Measurements from ENCODE around the gene GPC5. TPM values are rescaled to one million over a fixed set of nuclear protein-coding genes. Genes with fewer than 3 reads are reported as not detected.

Gene GPC5
- total and polyA plus RNA-seq, 2 of the 13 experiments (the other 11 are each of a cell fraction or from before 2014, with no cell fraction given), result 0.02 to 0.07 TPM

DNA sequence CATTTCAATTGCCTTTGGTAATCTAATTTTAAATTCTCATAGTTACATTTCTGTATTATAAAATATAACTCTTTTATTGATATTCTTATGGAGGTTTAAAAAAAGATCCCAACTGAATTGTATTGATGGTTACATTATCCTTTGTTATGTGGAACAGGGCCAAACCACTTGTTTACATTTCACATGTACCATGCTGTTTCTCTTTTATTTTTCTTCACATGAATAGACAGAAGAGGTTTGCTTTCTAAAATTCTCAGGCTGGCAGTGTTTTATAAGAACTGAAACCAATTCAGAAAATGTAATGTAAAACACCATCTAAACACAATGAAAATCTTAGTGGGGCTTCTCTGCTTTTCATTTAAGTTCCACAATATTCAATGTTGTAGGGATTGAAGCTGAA, 122.5 kb downstream of the GPC5 start:
- Histone ChIP-seq H3K36me3 (replicated peaks in 1 of 2; ENCODE audit: control insufficient read depth in 1 of 2, insufficient read depth in 2 of 2, low read length in 2 of 2) (no peaks in the 10 kb centered on the region), H3K27me3 (ENCODE audit: control insufficient read depth in 1 of 2, insufficient read depth in 2 of 2, low read length in 2 of 2) (no peaks in the 10 kb centered on the region), H3K27ac (ENCODE audit: extremely low read length, insufficient read depth, low read length) (no peak overlapping the region), H3K4me3 (replicated peaks in 1 of 3; ENCODE audit: insufficient read depth in 1 of 3, low read depth in 2 of 3, low read length in 3 of 3) (no peak overlapping the region), H4K20me1 (ENCODE audit: insufficient read depth, low read length) (no peaks in the 10 kb centered on the region), H2AFZ (ENCODE audit: low read length) (no peak overlapping the region), H3K4me1 (ENCODE audit: insufficient read depth, low read length) (no peaks in the 10 kb centered on the region), H3K79me2 (ENCODE audit: insufficient read depth, low read length) (no peaks in the 10 kb centered on the region), H3K9me3 (ENCODE audit: low read length) (no peaks in the 10 kb centered on the region), H3K9ac (ENCODE audit: insufficient read depth, low read depth, low read length) (no peak overlapping the region), H3K4me2 (ENCODE audit: low read depth, low read length) (no peak overlapping the region)
- BruUV-seq (replicated peaks), result no TSS peak
- no peak for FAIRE-seq
- ChIA-PET POLR2A (no interaction called here), CTCF (ENCODE audit: low intra/inter-chr PET ratio, low total read pairs) (no interaction called here)
- no peak for DNase-seq (ENCODE audit: low spot score)
- no peak for ATAC-seq
- in situ Hi-C loops (cut with HindIII; ENCODE audit: extremely low pct_ligation_motif_present, low pct_unique_long_range_greater_than_20kb) (no loop called here), intact Hi-C loops (cut with micrococcal nuclease; ENCODE audit: unreplicated experiment) (no loop called here)
- no peak for TF ChIP-seq HES4 (CRISPR knock-in tag; IDR thresholded peaks at IDR 0.05; ENCODE audit: borderline replicate concordance)
- no peak for TF ChIP-seq ZNF24 (IDR thresholded peaks at IDR 0.05)
- TF ChIP-seq ZKSCAN8 (CRISPR knock-in tag; IDR thresholded peaks at IDR 0.05; ENCODE audit: borderline replicate concordance), result no peak
- no peak for TF ChIP-seq ZNF7 (CRISPR knock-in tag; IDR thresholded peaks at IDR 0.05)
- TF ChIP-seq GZF1 (CRISPR knock-in tag; IDR thresholded peaks at IDR 0.05), result no peak
- TF ChIP-seq, protein P1, sequence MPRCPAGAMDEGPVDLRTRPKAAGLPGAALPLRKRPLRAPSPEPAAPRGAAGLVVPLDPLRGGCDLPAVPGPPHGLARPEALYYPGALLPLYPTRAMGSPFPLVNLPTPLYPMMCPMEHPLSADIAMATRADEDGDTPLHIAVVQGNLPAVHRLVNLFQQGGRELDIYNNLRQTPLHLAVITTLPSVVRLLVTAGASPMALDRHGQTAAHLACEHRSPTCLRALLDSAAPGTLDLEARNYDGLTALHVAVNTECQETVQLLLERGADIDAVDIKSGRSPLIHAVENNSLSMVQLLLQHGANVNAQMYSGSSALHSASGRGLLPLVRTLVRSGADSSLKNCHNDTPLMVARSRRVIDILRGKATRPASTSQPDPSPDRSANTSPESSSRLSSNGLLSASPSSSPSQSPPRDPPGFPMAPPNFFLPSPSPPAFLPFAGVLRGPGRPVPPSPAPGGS (CRISPR knock-in tag; IDR thresholded peaks at IDR 0.05), result no peak
- no peak for TF ChIP-seq ZNF83 (CRISPR knock-in tag; IDR thresholded peaks at IDR 0.05; ENCODE audit: borderline replicate concordance)
- TF ChIP-seq, protein P2, sequence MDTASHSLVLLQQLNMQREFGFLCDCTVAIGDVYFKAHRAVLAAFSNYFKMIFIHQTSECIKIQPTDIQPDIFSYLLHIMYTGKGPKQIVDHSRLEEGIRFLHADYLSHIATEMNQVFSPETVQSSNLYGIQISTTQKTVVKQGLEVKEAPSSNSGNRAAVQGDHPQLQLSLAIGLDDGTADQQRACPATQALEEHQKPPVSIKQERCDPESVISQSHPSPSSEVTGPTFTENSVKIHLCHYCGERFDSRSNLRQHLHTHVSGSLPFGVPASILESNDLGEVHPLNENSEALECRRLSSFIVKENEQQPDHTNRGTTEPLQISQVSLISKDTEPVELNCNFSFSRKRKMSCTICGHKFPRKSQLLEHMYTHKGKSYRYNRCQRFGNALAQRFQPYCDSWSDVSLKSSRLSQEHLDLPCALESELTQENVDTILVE (CRISPR knock-in tag; IDR thresholded peaks at IDR 0.05), result no peak
- no peak for TF ChIP-seq ZNF251 (CRISPR knock-in tag; IDR thresholded peaks at IDR 0.05)
- TF ChIP-seq ZNF766 (CRISPR knock-in tag; IDR thresholded peaks at IDR 0.05; ENCODE audit: borderline replicate concordance), result no peak
- TF ChIP-seq CC2D1A (CRISPR knock-in tag; IDR thresholded peaks at IDR 0.05), result no peak
- no peak for TF ChIP-seq BHLHE40 (IDR thresholded peaks at IDR 0.05; ENCODE audit: low read length)
- no peak for TF ChIP-seq GATA4 (IDR thresholded peaks at IDR 0.05; ENCODE audit: borderline replicate concordance, low read depth)
- TF ChIP-seq, protein P3, sequence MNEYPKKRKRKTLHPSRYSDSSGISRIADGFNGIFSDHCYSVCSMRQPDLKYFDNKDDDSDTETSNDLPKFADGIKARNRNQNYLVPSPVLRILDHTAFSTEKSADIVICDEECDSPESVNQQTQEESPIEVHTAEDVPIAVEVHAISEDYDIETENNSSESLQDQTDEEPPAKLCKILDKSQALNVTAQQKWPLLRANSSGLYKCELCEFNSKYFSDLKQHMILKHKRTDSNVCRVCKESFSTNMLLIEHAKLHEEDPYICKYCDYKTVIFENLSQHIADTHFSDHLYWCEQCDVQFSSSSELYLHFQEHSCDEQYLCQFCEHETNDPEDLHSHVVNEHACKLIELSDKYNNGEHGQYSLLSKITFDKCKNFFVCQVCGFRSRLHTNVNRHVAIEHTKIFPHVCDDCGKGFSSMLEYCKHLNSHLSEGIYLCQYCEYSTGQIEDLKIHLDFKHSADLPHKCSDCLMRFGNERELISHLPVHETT (CRISPR knock-in tag; conservative IDR thresholded peaks at IDR 0.05), result no peak
- TF ChIP-seq, protein P4, sequence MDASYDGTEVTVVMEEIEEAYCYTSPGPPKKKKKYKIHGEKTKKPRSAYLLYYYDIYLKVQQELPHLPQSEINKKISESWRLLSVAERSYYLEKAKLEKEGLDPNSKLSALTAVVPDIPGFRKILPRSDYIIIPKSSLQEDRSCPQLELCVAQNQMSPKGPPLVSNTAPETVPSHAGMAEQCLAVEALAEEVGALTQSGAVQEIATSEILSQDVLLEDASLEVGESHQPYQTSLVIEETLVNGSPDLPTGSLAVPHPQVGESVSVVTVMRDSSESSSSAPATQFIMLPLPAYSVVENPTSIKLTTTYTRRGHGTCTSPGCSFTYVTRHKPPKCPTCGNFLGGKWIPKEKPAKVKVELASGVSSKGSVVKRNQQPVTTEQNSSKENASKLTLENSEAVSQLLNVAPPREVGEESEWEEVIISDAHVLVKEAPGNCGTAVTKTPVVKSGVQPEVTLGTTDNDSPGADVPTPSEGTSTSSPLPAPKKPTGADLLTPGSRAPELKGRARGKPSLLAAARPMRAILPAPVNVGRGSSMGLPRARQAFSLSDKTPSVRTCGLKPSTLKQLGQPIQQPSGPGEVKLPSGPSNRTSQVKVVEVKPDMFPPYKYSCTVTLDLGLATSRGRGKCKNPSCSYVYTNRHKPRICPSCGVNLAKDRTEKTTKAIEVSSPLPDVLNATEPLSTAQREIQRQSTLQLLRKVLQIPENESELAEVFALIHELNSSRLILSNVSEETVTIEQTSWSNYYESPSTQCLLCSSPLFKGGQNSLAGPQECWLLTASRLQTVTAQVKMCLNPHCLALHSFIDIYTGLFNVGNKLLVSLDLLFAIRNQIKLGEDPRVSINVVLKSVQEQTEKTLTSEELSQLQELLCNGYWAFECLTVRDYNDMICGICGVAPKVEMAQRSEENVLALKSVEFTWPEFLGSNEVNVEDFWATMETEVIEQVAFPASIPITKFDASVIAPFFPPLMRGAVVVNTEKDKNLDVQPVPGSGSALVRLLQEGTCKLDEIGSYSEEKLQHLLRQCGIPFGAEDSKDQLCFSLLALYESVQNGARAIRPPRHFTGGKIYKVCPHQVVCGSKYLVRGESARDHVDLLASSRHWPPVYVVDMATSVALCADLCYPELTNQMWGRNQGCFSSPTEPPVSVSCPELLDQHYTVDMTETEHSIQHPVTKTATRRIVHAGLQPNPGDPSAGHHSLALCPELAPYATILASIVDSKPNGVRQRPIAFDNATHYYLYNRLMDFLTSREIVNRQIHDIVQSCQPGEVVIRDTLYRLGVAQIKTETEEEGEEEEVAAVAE (CRISPR knock-in tag; IDR thresholded peaks at IDR 0.05; ENCODE audit: borderline replicate concordance), result no peak
- TF ChIP-seq, protein P5, sequence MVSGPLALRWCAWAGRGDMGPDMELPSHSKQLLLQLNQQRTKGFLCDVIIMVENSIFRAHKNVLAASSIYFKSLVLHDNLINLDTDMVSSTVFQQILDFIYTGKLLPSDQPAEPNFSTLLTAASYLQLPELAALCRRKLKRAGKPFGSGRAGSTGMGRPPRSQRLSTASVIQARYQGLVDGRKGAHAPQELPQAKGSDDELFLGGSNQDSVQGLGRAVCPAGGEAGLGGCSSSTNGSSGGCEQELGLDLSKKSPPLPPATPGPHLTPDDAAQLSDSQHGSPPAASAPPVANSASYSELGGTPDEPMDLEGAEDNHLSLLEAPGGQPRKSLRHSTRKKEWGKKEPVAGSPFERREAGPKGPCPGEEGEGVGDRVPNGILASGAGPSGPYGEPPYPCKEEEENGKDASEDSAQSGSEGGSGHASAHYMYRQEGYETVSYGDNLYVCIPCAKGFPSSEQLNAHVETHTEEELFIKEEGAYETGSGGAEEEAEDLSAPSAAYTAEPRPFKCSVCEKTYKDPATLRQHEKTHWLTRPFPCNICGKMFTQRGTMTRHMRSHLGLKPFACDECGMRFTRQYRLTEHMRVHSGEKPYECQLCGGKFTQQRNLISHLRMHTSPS (CRISPR knock-in tag; IDR thresholded peaks at IDR 0.05; ENCODE audit: low read depth), result no peak
- no peak for TF ChIP-seq MTA3 (CRISPR knock-in tag; IDR thresholded peaks at IDR 0.05)

Measured in HepG2 (cell line).